HUDEP-2 (cell line): ENCODE measurements around the gene POGLUT3.

Experiments
- DNase-seq, 76 experiments: peaks; one replicate each; lab custom pipeline; 2025; ENCODE audit not compliant: unreplicated experiment in 76 of 76; lab: John Stamatoyannopoulos, UW

POGLUT3 gene

GRCh38 chr11:108500721-108501120 is 2.5 kb upstream of the POGLUT3 start:
- no peak for DNase-seq

DNA sequence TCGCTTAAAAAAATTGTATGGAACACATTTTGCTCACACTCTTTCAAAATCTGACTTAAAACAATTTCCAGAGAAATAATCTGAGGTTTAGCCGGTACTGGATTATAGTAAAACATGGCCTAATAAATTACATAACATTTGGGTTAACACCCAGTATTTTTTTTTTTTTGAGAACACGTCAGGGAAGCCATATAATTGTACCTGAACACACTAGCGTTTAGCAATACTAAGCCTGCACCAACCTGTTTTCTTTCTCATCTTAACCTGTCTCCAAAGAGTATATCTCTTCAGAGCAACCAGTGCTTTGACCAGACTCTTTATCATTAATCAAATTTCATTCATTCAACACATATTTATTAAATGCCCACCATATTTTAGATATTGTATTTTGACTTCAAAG is 2.0 kb upstream of the POGLUT3 start:
- no peak for DNase-seq

GRCh38 chr11:108498816-108499408 is 728 bp upstream of the POGLUT3 start:
- no peak for DNase-seq

DNA sequence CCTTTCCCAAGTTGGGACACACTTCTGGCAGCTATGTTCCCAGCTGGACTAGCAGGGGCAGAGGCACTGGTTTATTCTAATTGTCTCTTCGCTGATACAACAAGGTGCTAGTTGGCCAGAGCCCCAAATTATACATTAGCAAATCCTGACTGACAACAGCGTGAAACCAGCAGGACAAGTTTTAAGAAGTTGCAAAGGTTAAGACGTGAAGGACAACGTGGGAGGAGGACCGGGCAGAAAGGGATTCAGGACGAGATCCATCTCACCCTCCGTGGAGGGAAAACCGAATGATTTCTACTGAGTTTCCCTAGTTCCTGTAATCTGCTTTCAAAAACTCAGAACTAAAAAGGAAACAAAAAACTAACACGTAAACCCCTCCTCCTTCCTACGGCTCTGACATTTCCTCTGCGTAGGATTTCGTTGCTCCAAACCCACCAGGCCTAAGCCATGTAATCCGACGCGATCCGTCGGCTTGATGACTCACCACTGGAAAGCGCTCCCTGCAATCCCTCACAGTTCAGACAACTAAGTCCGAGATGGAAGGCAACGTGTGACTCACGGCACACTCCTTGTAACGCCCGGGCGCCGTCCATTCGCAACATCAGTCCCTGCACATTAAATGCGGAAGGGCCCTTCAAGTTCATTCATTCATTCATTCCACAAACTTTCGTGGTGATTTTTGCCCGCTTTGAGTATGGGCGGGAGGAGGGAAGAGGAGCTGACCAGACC is 703 bp downstream of the POGLUT3 start:
- peak in 14 of 76 experiments; percentile 5 to 38 (median 14) for DNase-seq

DNA sequence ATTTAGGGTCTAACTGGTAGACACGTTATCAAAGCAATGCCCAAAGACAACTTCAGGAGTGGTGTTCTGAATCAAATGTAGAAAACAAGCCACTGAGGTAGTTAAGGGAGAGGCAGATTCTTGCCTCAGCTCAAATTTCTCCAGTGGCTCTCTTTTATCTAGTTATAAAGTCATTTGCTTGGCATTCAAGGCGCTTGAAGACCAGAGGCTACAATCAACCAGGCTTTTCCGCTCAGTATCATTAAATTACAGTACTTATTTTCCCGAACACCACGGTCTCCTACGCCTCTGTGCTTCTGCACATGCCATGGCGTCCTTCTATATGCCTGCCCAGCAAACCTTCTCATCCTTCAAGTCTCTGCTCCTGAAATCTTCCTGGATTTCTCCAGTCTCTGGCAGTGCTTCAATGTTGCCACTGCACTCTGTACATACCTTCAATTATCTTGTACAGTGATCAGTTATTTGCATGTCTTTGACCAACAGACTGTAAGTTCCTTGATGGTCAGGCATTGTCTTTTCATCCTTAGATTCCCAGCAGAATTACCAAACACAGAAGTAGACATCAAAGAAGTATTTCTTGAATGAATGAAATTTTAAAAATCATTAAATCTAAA is 1.4 kb downstream of the POGLUT3 start:
- DNase-seq = no peak

DNA sequence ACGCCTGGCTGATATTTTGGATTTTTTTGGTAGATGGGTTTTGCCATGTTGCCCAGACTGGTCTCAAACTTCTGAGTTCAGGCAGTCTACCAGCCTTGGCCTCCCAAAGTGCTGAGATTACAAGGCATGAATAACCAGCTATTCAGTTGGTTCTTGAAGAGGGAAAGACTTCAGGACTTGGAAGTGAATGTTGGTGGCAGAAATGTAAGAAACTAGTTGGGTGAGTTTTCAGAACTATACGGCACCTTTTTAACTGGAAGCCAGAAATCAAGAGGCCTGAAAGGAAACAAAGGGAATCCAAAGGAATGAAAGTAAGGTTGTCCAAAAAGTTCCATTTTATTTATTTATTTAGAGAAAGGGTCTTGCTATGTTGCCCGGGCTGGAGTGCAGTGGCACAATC is 2.9 kb downstream of the POGLUT3 start:
- no peak for DNase-seq

- no peak for DNase-seq
Measured at GRCh38 chr11:108494182-108494581, 4.0 kb downstream of the POGLUT3 start.

- no peak for DNase-seq
Measured at GRCh38 chr11:108491936-108492335, 6.2 kb downstream of the POGLUT3 start.

DNA sequence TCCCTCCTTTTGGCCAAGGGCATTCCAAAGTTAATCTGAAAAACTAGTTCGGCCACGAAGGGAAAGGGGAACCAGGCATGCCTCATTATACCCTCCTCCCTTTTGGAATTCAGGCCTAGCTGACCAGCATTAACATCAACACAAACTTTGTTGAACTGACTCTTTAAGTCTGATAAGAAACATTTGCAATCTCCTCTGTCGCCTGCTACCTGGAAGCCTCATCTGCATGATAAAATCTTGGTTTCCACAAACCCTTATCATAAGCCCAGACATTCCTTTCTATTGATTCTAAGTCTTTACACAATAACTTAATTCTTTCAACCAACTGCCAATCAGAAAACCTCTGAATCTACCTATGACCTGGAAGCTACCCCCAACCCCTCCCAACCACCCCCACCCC is 11.4 kb downstream of the POGLUT3 start:
- no peak for DNase-seq

DNA sequence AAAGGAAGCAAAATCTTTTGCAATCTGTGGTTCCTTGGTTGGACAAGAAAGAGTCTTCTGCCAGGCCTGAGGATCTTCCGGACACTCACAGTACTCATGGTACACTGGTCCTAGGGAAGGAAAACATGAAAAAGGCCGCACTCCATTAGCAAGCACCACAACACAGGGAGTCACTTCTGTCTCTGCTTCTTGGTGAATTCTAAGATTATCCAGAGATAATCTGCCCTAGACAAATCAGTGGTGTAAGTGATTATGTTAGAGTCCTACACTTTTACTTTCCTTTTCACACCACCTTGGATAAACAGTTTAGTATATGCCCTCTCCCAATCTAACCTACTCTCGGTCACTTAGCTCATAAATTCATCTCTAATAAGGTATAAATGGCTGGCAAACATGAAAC is 11.9 kb downstream of the POGLUT3 start:
- no peak for DNase-seq

- no peak for DNase-seq
Measured at GRCh38 chr11:108483163-108483562, 15.0 kb downstream of the POGLUT3 start.

GRCh38 chr11:108474664-108475463 is 23.3 kb downstream of the POGLUT3 start:
- DNase-seq = no peak

DNA sequence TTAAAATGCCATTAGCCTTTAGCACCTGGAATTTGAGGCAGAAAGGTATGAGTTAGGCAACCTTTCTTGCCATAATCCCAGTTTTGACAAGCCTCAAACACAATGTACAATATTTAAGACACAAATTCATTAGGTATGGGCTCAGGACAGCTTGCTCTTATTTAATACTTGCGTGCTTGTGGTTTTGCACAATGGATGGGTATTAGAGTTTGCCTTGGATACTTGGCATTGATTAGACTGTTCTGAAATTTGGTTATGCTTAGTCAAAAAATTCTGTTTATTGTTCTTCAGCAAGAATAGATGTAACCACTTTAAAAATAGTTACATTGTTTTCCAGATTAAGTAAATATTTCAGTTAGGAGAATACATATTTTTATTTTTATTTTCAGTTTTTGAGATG is 25.5 kb downstream of the POGLUT3 start:
- no peak for DNase-seq

DNA sequence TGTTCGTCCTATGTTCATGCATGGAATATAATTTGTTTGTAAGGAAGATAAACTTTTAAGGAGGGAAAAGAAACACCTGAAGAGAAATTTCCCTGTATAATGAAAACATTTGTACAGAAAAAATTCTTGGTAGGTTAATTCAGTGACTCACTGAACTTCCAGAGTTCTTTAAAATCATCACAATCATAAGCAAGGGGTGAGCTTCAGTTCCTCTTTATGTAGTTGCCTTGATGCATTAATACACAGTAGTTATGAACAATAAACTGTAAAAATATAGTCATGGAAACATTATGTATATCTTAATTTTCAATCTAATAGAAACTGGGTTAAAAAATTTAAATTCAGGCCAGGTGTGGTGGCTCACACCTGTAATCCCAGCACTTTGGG is 29.7 kb downstream of the POGLUT3 start:
- no peak for DNase-seq

- peak in 73 of 76 experiments; percentile 1 to 95 (median 85) for DNase-seq
Measured at GRCh38 chr11:108467091-108467823, 30.9 kb downstream of the POGLUT3 start, which contains the start of gene C11orf65. Gene C11orf65, minus strand, starts transcription at chr11:108467529. Its CDS starts 5,970 bp downstream, at chr11:108461559.

GRCh38 chr11:108466405-108466804 is 31.8 kb downstream of the POGLUT3 start:
- DNase-seq = peak in 2 of 76 experiments; percentile 2

DNA sequence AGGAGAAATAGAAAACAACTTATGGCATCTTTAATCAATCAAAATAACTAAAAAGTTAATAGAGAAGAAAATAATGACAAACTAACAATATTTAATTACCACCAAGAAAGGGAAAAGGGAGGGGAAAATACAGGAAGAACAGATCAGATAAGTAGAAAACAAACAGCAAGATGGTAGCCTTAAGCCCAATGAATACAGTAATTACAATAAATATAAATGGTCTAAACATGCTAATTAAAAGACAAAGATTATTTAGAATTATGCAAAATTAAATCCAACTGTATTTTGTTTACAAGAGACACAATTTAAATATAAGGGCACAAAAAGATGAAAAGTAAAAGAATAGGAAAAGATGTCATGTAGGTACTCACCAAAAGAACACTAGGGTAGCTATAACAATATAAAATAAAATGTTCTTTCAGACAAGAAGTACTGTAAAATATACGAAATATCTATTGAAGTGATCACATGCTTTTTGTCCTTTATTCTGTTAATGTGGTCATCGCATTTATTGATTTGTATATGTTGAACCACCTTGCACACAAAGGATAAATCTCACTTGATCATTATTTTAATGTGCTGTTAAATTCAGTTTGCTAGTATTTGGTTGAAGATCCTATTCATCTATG is 44.9 kb downstream of the POGLUT3 start:
- DNase-seq = no peak
